IMR-90 (cell line): ENCODE measurements around the gene FLT3LG. TPM values are rescaled to one million over a fixed set of nuclear protein-coding genes. Genes with fewer than 3 reads are reported as not detected.

Source experiments
- ATAC-seq: fragments of 200-7000 bp; cut with Tn5 transposase; 2 replicates; pipeline ENCODE4 v1.9.1; 2020; ENCODE audit warnings: low read depth, mild to moderate bottlenecking, moderate library complexity
- BruUV-seq: library from RNA; stranded (reverse); fragments of 400-500 nt; replicated peaks from 2 replicates; lab custom pipeline; 2021; lab: Mats Ljungman, UMichigan
- CTCF ChIA-PET: fragments of 300-600 bp; formaldehyde crosslinking; extraction: SDS; loops from one replicate; lab custom pipeline; 2021; ENCODE audit warnings: antibody characterized with exemption; lab: Yijun Ruan, JAX
- POLR2A ChIA-PET: fragments of 300-600 bp; sonication (Branson Sonifier 250); formaldehyde crosslinking; loops from one replicate; lab custom pipeline; 2022; ENCODE audit warnings: antibody characterized with exemption; ENCODE audit not compliant: unreplicated experiment; lab: Charles Lee
- DNase-seq: peaks from one replicate; pipeline ENCODE4 v3.0.0; 2013
- H2AFZ ChIP-seq: replicated peaks from 2 replicates; pipeline ENCODE3; 2013; ENCODE audit warnings: low read length, mild to moderate bottlenecking; ENCODE audit not compliant: poor library complexity
- H2AK5ac ChIP-seq: 2 replicates; pipeline ENCODE4 v1.6.1; 2013; ENCODE audit warnings: low read depth, low read length, inconsistent platforms
- H2AK9ac ChIP-seq: replicated peaks from 2 replicates; pipeline ENCODE3; 2013; ENCODE audit warnings: mild to moderate bottlenecking, low read depth, low read length, moderate library complexity; ENCODE audit not compliant: poor library complexity
- H2BK120ac ChIP-seq: 2 replicates; pipeline ENCODE4 v1.6.1; 2013; ENCODE audit warnings: low read depth, low read length, inconsistent platforms
- H2BK15ac ChIP-seq: 3 replicates; pipeline ENCODE4 v1.6.1; 2013; ENCODE audit warnings: low read depth, low read length, inconsistent platforms
- H2BK20ac ChIP-seq: 2 replicates; pipeline ENCODE4 v1.6.1; 2013; ENCODE audit warnings: low read depth, mild to moderate bottlenecking, inconsistent platforms, low read length, moderate library complexity
- H2BK5ac ChIP-seq: 2 replicates; pipeline ENCODE4 v1.6.1; 2013; ENCODE audit warnings: mild to moderate bottlenecking, low read depth, low read length, inconsistent platforms; ENCODE audit not compliant: poor library complexity, severe bottlenecking
- H3K14ac ChIP-seq: replicated peaks from 2 replicates; pipeline ENCODE4 v1.6.1; 2013; ENCODE audit warnings: low read depth, low read length, inconsistent platforms
- H3K18ac ChIP-seq: 2 replicates; pipeline ENCODE4 v1.6.1; 2013; ENCODE audit warnings: low read depth, low read length, control low read depth
- H3K23ac ChIP-seq: 2 replicates; pipeline ENCODE4 v1.6.1; 2013; ENCODE audit warnings: low read depth, low read length, inconsistent platforms
- H3K27ac ChIP-seq: 2 replicates; pipeline ENCODE4 v1.5.1; 2013; ENCODE audit warnings: mild to moderate bottlenecking, control low read depth, low read length; ENCODE audit not compliant: insufficient read depth
- H3K27me3 ChIP-seq: 2 replicates; pipeline ENCODE4 v1.6.1; 2013; ENCODE audit warnings: low read length; ENCODE audit not compliant: control insufficient read depth, insufficient read depth
- H3K36me3 ChIP-seq: 2 replicates; pipeline ENCODE4 v1.6.1; 2013; ENCODE audit warnings: low read length, mixed read lengths; ENCODE audit not compliant: control insufficient read depth, insufficient read depth
- H3K4ac ChIP-seq: 2 replicates; pipeline ENCODE4 v1.6.1; 2013; ENCODE audit warnings: low read depth, low read length, inconsistent platforms
- H3K4me1 ChIP-seq: 2 replicates; pipeline ENCODE4 v1.6.1; 2013; ENCODE audit warnings: low read length, mixed read lengths; ENCODE audit not compliant: control insufficient read depth, insufficient read depth
- H3K4me2 ChIP-seq: 2 replicates; pipeline ENCODE4 v1.6.1; 2013; ENCODE audit warnings: low read depth, mild to moderate bottlenecking, control low read depth, low read length, moderate library complexity
- H3K4me3 ChIP-seq: 2 replicates; pipeline ENCODE4 v1.5.1; 2013; ENCODE audit warnings: low read depth, mild to moderate bottlenecking, control low read depth, low read length, moderate library complexity; ENCODE audit not compliant: insufficient read depth
- H3K56ac ChIP-seq: 2 replicates; pipeline ENCODE4 v1.6.1; 2013; ENCODE audit warnings: low read length, inconsistent platforms; ENCODE audit not compliant: insufficient read depth; ENCODE audit errors: extremely low read depth
- H3K79me1 ChIP-seq, 2 experiments: 2 replicates each; pipeline ENCODE4 v1.6.1; 2013; ENCODE audit warnings: low read length in 2 of 2, inconsistent platforms in 1 of 2, low read depth in 1 of 2
- H3K9ac ChIP-seq: 2 replicates; pipeline ENCODE4 v1.6.1; 2013; ENCODE audit warnings: low read depth, low read length, control low read depth
- H3K9me1 ChIP-seq: 2 replicates; pipeline ENCODE4 v1.6.1; 2013; ENCODE audit warnings: low read length, inconsistent platforms; ENCODE audit not compliant: insufficient read depth
- H3K9me3 ChIP-seq: 2 replicates; pipeline ENCODE4 v1.6.1; 2013; ENCODE audit warnings: low read length; ENCODE audit not compliant: control insufficient read depth, insufficient read depth
- H4K20me1 ChIP-seq: 2 replicates; pipeline ENCODE4 v1.6.1; 2013; ENCODE audit warnings: low read length, inconsistent platforms; ENCODE audit not compliant: insufficient read depth
- H4K5ac ChIP-seq: 2 replicates; pipeline ENCODE4 v1.6.1; 2013; ENCODE audit warnings: mild to moderate bottlenecking, low read depth, low read length, control low read depth
- H4K8ac ChIP-seq, 2 experiments: 2 replicates each; pipeline ENCODE4 v1.6.1; 2013; ENCODE audit warnings: low read depth in 2 of 2, low read length in 2 of 2, control low read depth in 1 of 2, inconsistent platforms in 1 of 2
- H4K91ac ChIP-seq: 2 replicates; pipeline ENCODE4 v1.6.1; 2013; ENCODE audit warnings: low read depth, low read length, inconsistent platforms; ENCODE audit not compliant: insufficient read depth
- BHLHE40 ChIP-seq: fragments of 150-350 bp; IDR thresholded peaks from 2 replicates; pipeline ENCODE4 v1.6.1; 2016; ENCODE audit warnings: mild to moderate bottlenecking, low read depth, low read length
- CEBPB ChIP-seq: IDR thresholded peaks from 2 replicates; pipeline ENCODE4 v1.6.1; 2012; ENCODE audit warnings: low read depth, low read length, improper control_type of control experiment
- CHD1 ChIP-seq: IDR thresholded peaks from 2 replicates; pipeline ENCODE4 v1.6.1; 2012; ENCODE audit warnings: low read depth, low read length, improper control_type of control experiment
- CTCF ChIP-seq: conservative IDR thresholded peaks from 2 replicates; pipeline ENCODE4 v1.5.1; 2012; ENCODE audit warnings: mild to moderate bottlenecking, low read depth, low read length, improper control_type of control experiment
- ELK1 ChIP-seq: fragments of 150-350 bp; IDR thresholded peaks from 2 replicates; pipeline ENCODE4 v1.6.1; 2016; ENCODE audit warnings: low read depth, mild to moderate bottlenecking, low read length, moderate library complexity, borderline replicate concordance
- FOS ChIP-seq: fragments of 150-350 bp; IDR thresholded peaks from 2 replicates; pipeline ENCODE4 v1.6.1; 2016; ENCODE audit warnings: low read depth, low read length
- MAZ ChIP-seq: IDR thresholded peaks from 2 replicates; pipeline ENCODE4 v1.6.1; 2012; ENCODE audit warnings: low read depth, mild to moderate bottlenecking, low read length, improper control_type of control experiment, moderate library complexity, borderline replicate concordance
- POLR2A ChIP-seq: IDR thresholded peaks from 2 replicates; pipeline ENCODE4 v1.6.1; 2012; ENCODE audit warnings: mild to moderate bottlenecking, low read depth, low read length
- RAD21 ChIP-seq: IDR thresholded peaks from 2 replicates; pipeline ENCODE4 v1.6.1; 2012; ENCODE audit warnings: low read length, improper control_type of control experiment
- RFX5 ChIP-seq: IDR thresholded peaks from 2 replicates; pipeline ENCODE4 v1.8.0; 2012; ENCODE audit warnings: low read depth, mild to moderate bottlenecking, low read length, moderate library complexity
- SMC3 ChIP-seq: fragments of 150-350 bp; IDR thresholded peaks from 2 replicates; pipeline ENCODE4 v1.6.1; 2016; ENCODE audit warnings: low read depth, mild to moderate bottlenecking, antibody characterized with exemption, low read length, moderate library complexity
- USF2 ChIP-seq: fragments of 150-350 bp; IDR thresholded peaks from 2 replicates; pipeline ENCODE4 v1.6.1; 2017; ENCODE audit warnings: mild to moderate bottlenecking, antibody characterized with exemption, low read length, low read depth
- WGBS, 2 experiments: methylation state at CpG; one replicate each; pipeline versions ENCODE4 v1.1.5 to v1.1.7; 2013; ENCODE audit warnings: missing lambda C conversion rate in 2 of 2; ENCODE audit not compliant: insufficient read length in 1 of 2; ENCODE audit errors: extremely low coverage in 2 of 2; 5-methylcytosine and 5-hydroxymethylcytosine counted together
- dilution Hi-C: fragments of 300-500 bp; cut with HindIII; formaldehyde crosslinking; loops from one replicate; pipeline ENCODE4 v1.14.3; 2018; ENCODE audit warnings: low sequenced_read_pairs; ENCODE audit not compliant: unreplicated experiment
- in situ Hi-C: fragments of 300-500 bp; cut with MboI; formaldehyde crosslinking; loops from 3 replicates; pipeline ENCODE4 v1.14.3; 2019; ENCODE audit warnings: low sequenced_read_pairs, inconsistent platforms, mixed read lengths
- intact Hi-C: fragments of 100-400 bp; cut with micrococcal nuclease; formaldehyde crosslinking; loops from 2 replicates; pipeline ENCODE4 v1.10.0; 2022
- polyA plus RNA-seq, 3 experiments: library from polyadenylated mRNA; depleted of rRNA; stranded (reverse); fragments of >200 nt; gene quantifications; 2 replicates each; pipeline ENCODE4 v1.2.3, GENCODE V29; 2012; ENCODE audit warnings: low replicate concordance in 1 of 3
- total RNA-seq: library from RNA; depleted of rRNA; stranded (reverse); fragments of >200 nt; gene quantifications from 2 replicates; pipeline ENCODE4 v1.2.3, GENCODE V29; 2012

FLT3LG gene
- total and polyA plus RNA-seq, 2 of the 4 experiments (the other 2 are of a cell fraction): 0.90 to 8.3 TPM

- Histone ChIP-seq H2AFZ (no peak overlapping the region), H3K36me3 (peaks cover 10% of the 10 kb centered on the region; the same call in 1 of the 2 replicates), H3K27me3 (no peaks in the 10 kb centered on the region), H3K23ac (no peak overlapping the region), H3K56ac (no peak overlapping the region), H3K27ac (no peak overlapping the region), H3K4me2 (no peak overlapping the region), H2BK20ac (no peak overlapping the region), H2BK120ac (no peak overlapping the region), H4K91ac (no peak overlapping the region), H3K9ac (no peak overlapping the region), H3K4me3 (no peak overlapping the region), H3K14ac (no peak overlapping the region), H3K4ac (no peak overlapping the region), H2AK9ac (no peak overlapping the region), H3K18ac (no peak overlapping the region), H3K9me1 (0 out of 2 replicates have a peak, but pooled peaks cover 4% of the 10 kb centered on the region), H3K79me1 (peaks cover 6 to 8% of the 10 kb centered on the region in 2 experiments; a peak in 2 of 4 replicates), H3K4me1 (peaks cover 5% of the 10 kb centered on the region; the same call in 1 of the 2 replicates), H2AK5ac (no peak overlapping the region), H4K5ac (no peak overlapping the region), H2BK5ac (no peak overlapping the region), H3K9me3 (no peaks in the 10 kb centered on the region), H4K8ac (no peak overlapping the region), H2BK15ac (no peak overlapping the region), H4K20me1 (no peaks in the 10 kb centered on the region)
- no peak for ATAC-seq
- BruUV-seq: no TSS peak
- no peak for DNase-seq
- CTCF ChIA-PET: no interaction called here
- intact Hi-C loops: no loop called here
- 100% methylated on average over 2 of the region's 4 CpGs; no CpG with 5 or more reads in 1 of the 2 experiments for WGBS, 2 experiments
- dilution Hi-C loops: no loop called here
- TF ChIP-seq USF2: no peak
- no peak for TF ChIP-seq POLR2A
- no peak for TF ChIP-seq SMC3
- no peak for TF ChIP-seq ELK1
- no peak for TF ChIP-seq CEBPB
- TF ChIP-seq CHD1: no peak
- TF ChIP-seq CTCF: no peak
- no peak for TF ChIP-seq MAZ
- TF ChIP-seq RFX5: no peak
- TF ChIP-seq FOS: no peak
- no peak for TF ChIP-seq RAD21
- no peak for TF ChIP-seq BHLHE40
- POLR2A ChIA-PET: no interaction called here
- in situ Hi-C loops: no loop called here
These were observed 41.8 kb downstream of the FLT3LG start for GRCh38 chr19:49515767-49516166.
